ENCODE results near the gene ALG12.

The ALG12 gene

GRCh38 chr22:49933236-49934159 is 15.3 kb upstream of the ALG12 start:
- peak overlapping the region; percentile 59; the same call in 1 of the 2 replicates for H3K9ac ChIP-seq
- TF ChIP-seq, protein P1, sequence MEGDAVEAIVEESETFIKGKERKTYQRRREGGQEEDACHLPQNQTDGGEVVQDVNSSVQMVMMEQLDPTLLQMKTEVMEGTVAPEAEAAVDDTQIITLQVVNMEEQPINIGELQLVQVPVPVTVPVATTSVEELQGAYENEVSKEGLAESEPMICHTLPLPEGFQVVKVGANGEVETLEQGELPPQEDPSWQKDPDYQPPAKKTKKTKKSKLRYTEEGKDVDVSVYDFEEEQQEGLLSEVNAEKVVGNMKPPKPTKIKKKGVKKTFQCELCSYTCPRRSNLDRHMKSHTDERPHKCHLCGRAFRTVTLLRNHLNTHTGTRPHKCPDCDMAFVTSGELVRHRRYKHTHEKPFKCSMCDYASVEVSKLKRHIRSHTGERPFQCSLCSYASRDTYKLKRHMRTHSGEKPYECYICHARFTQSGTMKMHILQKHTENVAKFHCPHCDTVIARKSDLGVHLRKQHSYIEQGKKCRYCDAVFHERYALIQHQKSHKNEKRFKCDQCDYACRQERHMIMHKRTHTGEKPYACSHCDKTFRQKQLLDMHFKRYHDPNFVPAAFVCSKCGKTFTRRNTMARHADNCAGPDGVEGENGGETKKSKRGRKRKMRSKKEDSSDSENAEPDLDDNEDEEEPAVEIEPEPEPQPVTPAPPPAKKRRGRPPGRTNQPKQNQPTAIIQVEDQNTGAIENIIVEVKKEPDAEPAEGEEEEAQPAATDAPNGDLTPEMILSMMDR (conservative IDR thresholded peaks at IDR 0.05; ENCODE audit: low read depth, low read length) = no peak
- H3K4me3 ChIP-seq (IDR thresholded peaks at IDR 0.05; ENCODE audit: insufficient read depth, low read depth, low read length) = no peak overlapping the region

GRCh38 chr22:49930596-49931412 is 12.6 kb upstream of the ALG12 start:
- Histone ChIP-seq H4K20me1 (ENCODE audit: insufficient read depth) (no peaks in the 10 kb centered on the region), H3K9ac (no peak overlapping the region), H3K4me2 (no peak overlapping the region), H3K79me2 (ENCODE audit: insufficient read depth, low read depth) (no peaks in the 10 kb centered on the region), H3K4me3 (IDR thresholded peaks at IDR 0.05; ENCODE audit: insufficient read depth, low read depth, low read length) (no peak overlapping the region), H3K36me3 (ENCODE audit: insufficient read depth) (no peaks in the 10 kb centered on the region), H3K27ac (no peak overlapping the region), H3K4me1 (ENCODE audit: low read depth, poor library complexity, severe bottlenecking) (peaks cover 31% of the 10 kb centered on the region), H3K27me3 (ENCODE audit: insufficient read depth, low read depth) (no peaks in the 10 kb centered on the region), H2AFZ (ENCODE audit: low read depth) (no peak overlapping the region)
- TF ChIP-seq, protein P1 (conservative IDR thresholded peaks at IDR 0.05; ENCODE audit: low read depth, low read length) = peak; percentile 50

More at GRCh38 chr22:49933236-49934159, 15.3 kb upstream of the ALG12 start:
- H3K79me2 ChIP-seq (ENCODE audit: insufficient read depth, low read depth) = no peaks in the 10 kb centered on the region
- H3K27ac ChIP-seq = no peak overlapping the region; the same call in 1 of the 2 replicates
- H2AFZ ChIP-seq (ENCODE audit: low read depth) = no peak overlapping the region
- H3K27me3 ChIP-seq (ENCODE audit: insufficient read depth, low read depth) = no peaks in the 10 kb centered on the region
- peaks cover 38% of the 10 kb centered on the region for H3K4me1 ChIP-seq (ENCODE audit: low read depth, poor library complexity, severe bottlenecking)
- H4K20me1 ChIP-seq (ENCODE audit: insufficient read depth) = no peaks in the 10 kb centered on the region
- peak overlapping the region; percentile 68 for H3K4me2 ChIP-seq
- H3K36me3 ChIP-seq (ENCODE audit: insufficient read depth) = no peaks in the 10 kb centered on the region

- Histone ChIP-seq H3K4me2 (no peak overlapping the region), H2AFZ (ENCODE audit: low read depth) (peak overlapping the region; percentile 30; the same call in 1 of the 2 replicates), H3K27me3 (ENCODE audit: insufficient read depth, low read depth) (no peaks in the 10 kb centered on the region), H4K20me1 (ENCODE audit: insufficient read depth) (no peaks in the 10 kb centered on the region), H3K79me2 (ENCODE audit: insufficient read depth, low read depth) (no peaks in the 10 kb centered on the region), H3K9ac (no peak overlapping the region), H3K27ac (no peak overlapping the region), H3K36me3 (ENCODE audit: insufficient read depth) (no peaks in the 10 kb centered on the region), H3K4me3 (IDR thresholded peaks at IDR 0.05; ENCODE audit: insufficient read depth, low read depth, low read length) (no peak overlapping the region), H3K4me1 (ENCODE audit: low read depth, poor library complexity, severe bottlenecking) (peaks cover 31% of the 10 kb centered on the region)
- TF ChIP-seq, protein P1 (conservative IDR thresholded peaks at IDR 0.05; ENCODE audit: low read depth, low read length) = no peak
Observed at GRCh38 chr22:49929994-49930575, 11.8 kb upstream of the ALG12 start.

GRCh38 chr22:49929211-49929979 is 11.2 kb upstream of the ALG12 start:
- no peak overlapping the region for H3K9ac ChIP-seq
- no peaks in the 10 kb centered on the region for H3K27me3 ChIP-seq (ENCODE audit: insufficient read depth, low read depth)
- H4K20me1 ChIP-seq (ENCODE audit: insufficient read depth) = no peaks in the 10 kb centered on the region
- no peak overlapping the region for H3K4me2 ChIP-seq
- H2AFZ ChIP-seq (ENCODE audit: low read depth) = peak overlapping the region; percentile 30; the same call in 1 of the 2 replicates
- no peak overlapping the region for H3K27ac ChIP-seq
- no peaks in the 10 kb centered on the region for H3K79me2 ChIP-seq (ENCODE audit: insufficient read depth, low read depth)
- H3K36me3 ChIP-seq (ENCODE audit: insufficient read depth) = no peaks in the 10 kb centered on the region
- H3K4me3 ChIP-seq (IDR thresholded peaks at IDR 0.05; ENCODE audit: insufficient read depth, low read depth, low read length) = no peak overlapping the region
- peaks cover 31% of the 10 kb centered on the region for H3K4me1 ChIP-seq (ENCODE audit: low read depth, poor library complexity, severe bottlenecking)
- TF ChIP-seq, protein P1 (conservative IDR thresholded peaks at IDR 0.05; ENCODE audit: low read depth, low read length) = peak; percentile 54; the same call in 1 of the 2 replicates
